Measurements from ENCODE around the gene PMVK. TPM values are rescaled to one million over a fixed set of nuclear protein-coding genes. Genes with fewer than 3 reads are reported as not detected.

The PMVK gene
- total and polyA plus RNA-seq, 7 donors, result 17.0 to 35.6 (median 24.1) TPM

DNA sequence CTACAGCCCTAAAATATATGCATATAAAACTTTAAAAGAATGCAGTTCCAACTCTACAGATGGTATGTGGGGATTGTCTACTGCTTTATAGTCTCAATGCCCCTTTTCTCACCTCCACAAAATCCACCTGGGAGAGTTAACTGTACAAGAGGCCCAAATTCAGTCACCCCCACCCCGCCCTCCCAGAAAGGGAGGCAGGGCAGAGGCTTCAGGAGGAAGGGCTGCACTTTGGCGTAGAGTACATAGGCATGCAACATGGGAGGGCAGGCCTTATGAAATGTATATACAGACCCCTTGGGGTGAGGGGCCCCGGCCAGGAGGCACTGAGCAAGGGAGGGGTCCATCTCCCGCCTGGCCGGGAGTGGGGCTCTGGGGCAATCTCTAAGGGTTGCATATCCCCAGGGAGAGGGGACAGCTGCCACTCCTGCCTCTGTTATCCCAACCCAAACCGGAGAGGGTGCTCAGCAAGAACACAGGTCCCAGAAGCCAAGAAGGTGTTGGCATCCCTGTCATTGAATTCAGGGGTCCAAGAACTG lies 26.3 kb upstream of the PMVK start:
- Histone ChIP-seq H3K27ac (peak overlapping the region; percentile 93), H3K27me3 (ENCODE audit: insufficient read depth in 3 of 3, low read length in 2 of 3) (no peaks in the 10 kb centered on the region), H3K36me3 (ENCODE audit: insufficient read depth in 1 of 2, low read depth in 1 of 2) (peaks cover 0 to 70% of the 10 kb centered on the region in 2 donors), H3K4me3 (peak overlapping the region; percentile 76), H3K9me3 (no peaks in the 10 kb centered on the region), H3K4me1 (peaks cover 30% of the 10 kb centered on the region)
- intact Hi-C loops (cut with DNase I), result loop anchor here (2.0 to 5.0 kb wide), 2 partner anchors 39 to 54 kb away; partner anchors contain the start of gene ZBTB7B (in 1 of the 2)
- 49 to 61% (median 58%) methylated on average over 6 of the region's 6 CpGs for WGBS, 3 donors
- ATAC-seq (no peak), DNase-seq (peak; percentile 12 to 51)
- TF ChIP-seq, protein P1, sequence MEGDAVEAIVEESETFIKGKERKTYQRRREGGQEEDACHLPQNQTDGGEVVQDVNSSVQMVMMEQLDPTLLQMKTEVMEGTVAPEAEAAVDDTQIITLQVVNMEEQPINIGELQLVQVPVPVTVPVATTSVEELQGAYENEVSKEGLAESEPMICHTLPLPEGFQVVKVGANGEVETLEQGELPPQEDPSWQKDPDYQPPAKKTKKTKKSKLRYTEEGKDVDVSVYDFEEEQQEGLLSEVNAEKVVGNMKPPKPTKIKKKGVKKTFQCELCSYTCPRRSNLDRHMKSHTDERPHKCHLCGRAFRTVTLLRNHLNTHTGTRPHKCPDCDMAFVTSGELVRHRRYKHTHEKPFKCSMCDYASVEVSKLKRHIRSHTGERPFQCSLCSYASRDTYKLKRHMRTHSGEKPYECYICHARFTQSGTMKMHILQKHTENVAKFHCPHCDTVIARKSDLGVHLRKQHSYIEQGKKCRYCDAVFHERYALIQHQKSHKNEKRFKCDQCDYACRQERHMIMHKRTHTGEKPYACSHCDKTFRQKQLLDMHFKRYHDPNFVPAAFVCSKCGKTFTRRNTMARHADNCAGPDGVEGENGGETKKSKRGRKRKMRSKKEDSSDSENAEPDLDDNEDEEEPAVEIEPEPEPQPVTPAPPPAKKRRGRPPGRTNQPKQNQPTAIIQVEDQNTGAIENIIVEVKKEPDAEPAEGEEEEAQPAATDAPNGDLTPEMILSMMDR (IDR thresholded peaks at IDR 0.05), result no peak

DNA sequence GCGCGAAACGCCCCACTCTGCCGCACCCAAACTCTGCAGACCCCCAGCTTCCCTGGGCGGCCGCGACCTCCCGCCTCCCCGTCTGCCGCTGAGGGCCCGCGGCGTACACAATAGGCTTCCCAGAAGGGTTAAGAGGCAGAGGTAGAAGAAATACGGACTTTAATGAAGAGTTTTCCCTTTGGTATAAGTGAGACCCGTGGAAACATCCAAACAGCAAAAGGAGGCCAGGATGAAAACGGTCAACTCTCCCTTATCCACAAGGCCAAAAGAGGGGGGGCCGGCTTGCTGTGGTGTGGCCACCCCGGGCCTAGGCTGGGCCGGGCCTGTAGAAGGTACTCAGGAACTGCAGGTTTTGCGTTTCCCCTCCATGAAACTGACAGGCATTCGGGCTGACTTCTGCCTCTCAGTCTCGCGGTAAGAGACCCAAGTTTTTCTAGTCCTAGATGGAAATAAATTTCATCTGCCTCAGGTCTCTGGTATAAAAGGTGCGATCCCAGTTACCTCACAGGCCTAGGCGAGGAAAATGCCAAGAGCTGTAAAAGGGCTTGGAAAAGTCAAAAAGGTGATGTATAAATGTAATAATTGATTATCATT lies 25.7 kb upstream of the PMVK start:
- peaks cover 29% of the 10 kb centered on the region for H3K4me1 ChIP-seq
- intact Hi-C loops (cut with DNase I), result loop anchor here (2.0 to 5.0 kb wide), 2 partner anchors 40 to 55 kb away; partner anchors contain the start of gene ZBTB7B (in 1 of the 2)
- peak in 3 of 4 donors; percentile 2 to 39 (median 25) for ATAC-seq
- TF ChIP-seq, protein P1 (IDR thresholded peaks at IDR 0.05), result no peak
- H3K27ac ChIP-seq, result peak overlapping the region; percentile 93
- peaks cover 0 to 64% of the 10 kb centered on the region in 2 donors for H3K36me3 ChIP-seq (ENCODE audit: insufficient read depth in 1 of 2, low read depth in 1 of 2)
- H3K4me3 ChIP-seq, result peak overlapping the region; percentile 76
- no peaks in the 10 kb centered on the region for H3K9me3 ChIP-seq
- H3K27me3 ChIP-seq (ENCODE audit: insufficient read depth in 3 of 3, low read length in 2 of 3), result no peaks in the 10 kb centered on the region
- DNase-seq, result peak in 1 of 2 donors; percentile 40
- 2 to 6% (median 2%) methylated on average over 22 to 25 of the region's 25 CpGs for WGBS, 3 donors

DNA sequence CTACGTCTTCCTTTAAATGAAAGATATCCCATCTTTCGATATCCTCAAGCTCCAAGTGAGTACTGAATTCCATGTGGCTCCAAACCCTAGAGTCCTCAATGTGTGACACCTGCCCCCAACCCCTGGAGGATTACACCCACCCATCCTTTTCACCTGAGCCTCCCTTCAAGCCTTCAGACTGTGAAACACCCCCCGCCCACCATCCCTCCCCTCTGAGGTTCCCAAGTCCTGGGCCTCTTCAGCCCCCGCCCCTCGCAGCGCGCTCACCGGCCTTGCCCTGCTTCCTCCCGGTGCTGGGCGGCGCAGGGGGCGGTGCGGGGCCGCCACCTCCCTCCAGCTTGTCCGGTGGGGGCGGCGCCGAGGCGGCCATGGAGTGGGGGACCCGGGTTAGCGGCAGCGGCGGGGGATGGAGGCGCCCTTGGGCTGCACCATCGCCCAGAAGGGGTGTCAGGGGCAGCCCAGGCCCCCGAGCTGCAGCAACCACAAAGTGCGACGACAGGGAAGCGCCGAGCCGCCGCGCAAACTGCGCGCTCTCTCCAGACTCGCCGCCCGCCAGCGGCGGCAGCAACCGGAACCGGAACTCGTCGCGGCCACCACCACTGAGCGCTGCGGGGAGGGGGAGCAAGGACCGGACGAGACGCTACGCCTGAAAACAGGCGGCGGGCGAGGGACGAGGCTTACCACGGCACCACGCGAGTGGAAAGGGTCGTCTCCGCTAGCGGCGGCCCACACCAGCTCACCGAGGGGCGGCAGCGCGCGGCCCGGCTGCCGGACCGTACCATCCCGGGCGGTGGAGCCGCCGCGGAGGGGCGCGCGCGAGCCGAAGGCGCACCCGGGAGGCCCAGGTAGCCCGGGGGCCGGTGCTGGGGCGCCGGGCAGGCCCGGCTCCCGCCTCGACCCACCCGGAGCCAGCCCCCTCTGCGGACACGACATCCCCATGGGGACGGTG lies 25.0 kb upstream of the PMVK start, which contains the start of gene PYGO2:
Gene PYGO2 (minus strand): TSS at position 576 of the 949 bp plus-strand sequence. CDS start 206 bp downstream, at position 370.
- Histone ChIP-seq H3K4me1 (peaks cover 30% of the 10 kb centered on the region), H3K27ac (peak within 1 kb of the TSS; percentile 93), H3K27me3 (ENCODE audit: insufficient read depth in 3 of 3, low read length in 2 of 3) (no peaks in the 10 kb centered on the region), H3K4me3 (peak within 1 kb of the TSS; percentile 76), H3K36me3 (ENCODE audit: insufficient read depth in 1 of 2, low read depth in 1 of 2) (peaks cover 0 to 56% of the 10 kb centered on the region in 2 donors), H3K9me3 (no peaks in the 10 kb centered on the region)
- intact Hi-C loops (cut with DNase I), result loop anchor here (2.0 to 5.0 kb wide), 2 partner anchors 41 to 55 kb away; partner anchors contain the start of gene ZBTB7B (in 1 of the 2)
- 0% methylated on average over 57 to 93 of the region's 93 CpGs for WGBS, 3 donors
- ATAC-seq, result peak; percentile 82 to 86 (median 83)
- TF ChIP-seq, protein P1 (IDR thresholded peaks at IDR 0.05), result peak; percentile 72
- peak; percentile 84 to 90 for DNase-seq

DNA sequence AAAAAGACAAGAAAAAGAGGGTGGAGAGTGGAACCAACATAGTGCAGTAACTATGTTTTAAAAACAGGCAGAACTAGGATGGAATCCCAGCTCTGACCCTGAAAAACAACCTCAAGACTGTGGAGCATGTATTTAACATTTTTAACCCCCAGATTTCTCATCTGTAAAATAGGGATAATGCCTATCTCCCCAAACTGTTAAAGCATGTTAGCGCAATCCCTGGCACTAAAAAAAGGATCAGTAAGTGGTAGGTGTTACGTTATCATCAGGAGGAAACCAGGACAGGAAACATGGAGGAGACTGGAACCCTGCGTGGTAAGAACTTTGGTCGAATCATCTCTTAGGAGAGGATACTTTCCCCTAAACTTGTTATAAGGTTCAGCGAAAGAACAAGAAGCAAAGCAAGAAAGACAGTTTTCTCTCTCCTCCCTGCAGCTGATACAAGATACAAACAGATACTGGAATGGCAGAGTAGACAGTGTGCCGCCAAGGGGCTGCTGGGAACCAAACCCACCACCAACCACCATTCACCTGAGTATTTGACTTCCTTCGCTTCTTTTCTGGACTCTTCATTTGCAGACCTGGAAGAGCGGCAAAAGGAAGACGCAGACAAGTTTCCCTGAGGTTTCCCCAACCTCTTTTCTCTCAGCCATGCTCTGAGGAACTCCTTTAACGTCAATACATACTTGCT lies 24.1 kb upstream of the PMVK start:
- H3K27ac ChIP-seq, result peak overlapping the region; percentile 93
- ATAC-seq, result no peak
- H3K27me3 ChIP-seq (ENCODE audit: insufficient read depth in 3 of 3, low read length in 2 of 3), result no peaks in the 10 kb centered on the region
- DNase-seq, result peak; percentile 1 to 23
- intact Hi-C loops (cut with DNase I), result loop anchor here in 1 of 2 donors (5.0 kb wide), 1 partner anchor 42 kb away; the partner anchor contains the start of gene ZBTB7B
- no peaks in the 10 kb centered on the region for H3K9me3 ChIP-seq
- peak overlapping the region; percentile 76 for H3K4me3 ChIP-seq
- peaks cover 0 to 47% of the 10 kb centered on the region in 2 donors for H3K36me3 ChIP-seq (ENCODE audit: insufficient read depth in 1 of 2, low read depth in 1 of 2)
- TF ChIP-seq, protein P1 (IDR thresholded peaks at IDR 0.05), result no peak
- 36 to 41% (median 39%) methylated on average over 10 of the region's 10 CpGs for WGBS, 3 donors
- peaks cover 29% of the 10 kb centered on the region for H3K4me1 ChIP-seq

All from psoas muscle (tissue), 8 donors.